ENCODE measurements around the gene DFFB.

GRCh38 chr1:3915551-3916121 lies 58.4 kb downstream of the DFFB start:
- TF ChIP-seq EZH2 (IDR thresholded peaks at IDR 0.05; ENCODE audit: low read length, unreplicated experiment) (no peak), CTCF (conservative IDR thresholded peaks at IDR 0.05; ENCODE audit: low read depth, low read length) (no peak), EZH2phosphoT487 (IDR thresholded peaks at IDR 0.05; ENCODE audit: borderline replicate concordance, low read length) (no peak)
